ENCODE measurements around the gene VGLL4. TPM values are rescaled to one million over a fixed set of nuclear protein-coding genes. Genes with fewer than 3 reads are reported as not detected.
A peak's percentile ranks its signal among the peaks of the same experiment; 100 is the strongest.

VGLL4 gene
- total and polyA plus RNA-seq, 2 of the 4 experiments (the other 2 are of a cell fraction), result 26.2 to 35.4 TPM

DNA sequence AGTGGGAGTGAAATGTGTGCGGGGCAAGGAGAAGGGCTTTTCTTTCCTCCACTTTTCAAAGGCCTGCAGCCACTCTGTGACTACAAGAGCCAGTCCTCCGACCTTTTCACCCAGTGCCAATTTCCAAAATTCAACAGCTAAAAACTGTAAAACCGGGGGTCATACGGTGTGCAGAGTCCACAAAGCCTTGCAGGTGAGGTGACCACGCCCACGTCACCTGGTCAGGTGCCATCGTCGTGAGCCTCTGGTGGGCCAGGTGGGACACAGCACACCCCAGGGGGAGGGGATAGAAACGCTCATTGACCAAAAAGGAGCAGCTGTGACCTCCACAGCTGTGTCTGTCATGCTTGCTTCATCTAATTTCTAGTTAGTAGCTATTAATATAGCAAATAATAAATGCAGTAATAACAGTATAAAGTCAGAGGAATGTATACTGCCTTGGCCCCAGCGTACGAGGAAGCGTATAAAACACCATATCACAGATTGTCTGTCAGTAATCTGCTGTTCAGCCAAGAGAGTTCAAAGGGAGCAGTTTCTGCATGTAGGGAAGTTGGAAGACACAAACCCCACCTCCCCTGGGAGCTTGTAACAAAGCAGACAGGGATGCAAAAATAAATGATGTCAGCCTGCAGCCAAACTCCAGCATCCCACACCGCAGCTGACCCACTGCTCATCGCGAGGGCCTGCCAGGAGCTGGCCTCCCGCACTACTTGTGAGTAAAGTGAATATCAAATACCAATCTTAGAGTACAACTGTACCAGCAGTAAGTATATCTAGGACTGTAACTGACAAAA lies 86.7 kb downstream of the VGLL4 start:
- intact Hi-C loops (cut with micrococcal nuclease) (loop anchor here (2.0 kb wide), 1 partner anchor 86 kb away; the partner anchor contains the start of gene VGLL4), dilution Hi-C loops (cut with HindIII; ENCODE audit: low sequenced_read_pairs, unreplicated experiment) (no loop called here), in situ Hi-C loops (cut with MboI; ENCODE audit: low sequenced_read_pairs) (no loop called here)
- no peak overlapping the region for H2AFZ ChIP-seq (replicated peaks; ENCODE audit: low read length, poor library complexity)
- peak; percentile 88 for DNase-seq
- peaks cover 33% of the 10 kb centered on the region for H3K4me1 ChIP-seq (ENCODE audit: control insufficient read depth, insufficient read depth, low read length)
- H4K5ac ChIP-seq (ENCODE audit: low read depth, low read length), result no peak overlapping the region
- TSS peak; percentile 51 for BruUV-seq (replicated peaks)
- no peak overlapping the region for H2BK15ac ChIP-seq (ENCODE audit: low read depth, low read length)
- no peak overlapping the region for H3K18ac ChIP-seq (ENCODE audit: low read depth, low read length)
- H3K9ac ChIP-seq (ENCODE audit: low read depth, low read length), result no peak overlapping the region
- no peak overlapping the region; the same call in 1 of the 2 replicates for H3K4ac ChIP-seq (ENCODE audit: low read depth, low read length)
- no peak overlapping the region for H3K4me2 ChIP-seq (ENCODE audit: low read depth, low read length)
- H4K20me1 ChIP-seq (ENCODE audit: insufficient read depth, low read length), result peaks cover 76% of the 10 kb centered on the region
- no peak overlapping the region for H3K4me3 ChIP-seq (ENCODE audit: insufficient read depth, low read depth, low read length)
- 67% methylated on average over 3 of the region's 16 CpGs; no CpG with 5 or more reads in 1 of the 2 experiments for WGBS, 2 experiments (ENCODE audit: extremely low coverage in 2 of 2, insufficient read length in 1 of 2)
- no peak overlapping the region for H3K56ac ChIP-seq (ENCODE audit: extremely low read depth, insufficient read depth, low read length)
- H3K27ac ChIP-seq (ENCODE audit: insufficient read depth, low read length), result no peak overlapping the region
- ATAC-seq (ENCODE audit: low read depth), result peak; percentile 33
- TF ChIP-seq RAD21 (IDR thresholded peaks at IDR 0.05; ENCODE audit: low read length), result no peak
- TF ChIP-seq MAZ (IDR thresholded peaks at IDR 0.05; ENCODE audit: borderline replicate concordance, low read depth, low read length), result no peak
- TF ChIP-seq SMC3 (IDR thresholded peaks at IDR 0.05; ENCODE audit: low read depth, low read length), result 0 out of 2 replicates have a peak, but pooled peaks have one; percentile 3
- no peaks in the 10 kb centered on the region for H3K9me3 ChIP-seq (ENCODE audit: control insufficient read depth, insufficient read depth, low read length)
- POLR2A ChIA-PET (ENCODE audit: unreplicated experiment), result no interaction called here
- H3K79me1 ChIP-seq (ENCODE audit: low read depth in 1 of 2, low read length in 2 of 2), result peaks cover 41 to 98% of the 10 kb centered on the region in 2 experiments
- peaks cover 44% of the 10 kb centered on the region for H3K9me1 ChIP-seq (ENCODE audit: insufficient read depth, low read length)
- H2BK5ac ChIP-seq (ENCODE audit: low read depth, low read length, poor library complexity, severe bottlenecking), result no peak overlapping the region
- no peak overlapping the region for H4K91ac ChIP-seq (ENCODE audit: insufficient read depth, low read depth, low read length)
- H2AK5ac ChIP-seq (ENCODE audit: low read depth, low read length), result no peak overlapping the region; the same call in 1 of the 2 replicates
- no peak overlapping the region for H2AK9ac ChIP-seq (replicated peaks; ENCODE audit: low read depth, low read length, poor library complexity)
- no peak overlapping the region for H3K23ac ChIP-seq (ENCODE audit: low read depth, low read length)
- H3K36me3 ChIP-seq (ENCODE audit: control insufficient read depth, insufficient read depth, low read length), result peaks cover 52% of the 10 kb centered on the region
- H2BK20ac ChIP-seq (ENCODE audit: low read depth, low read length), result no peak overlapping the region
- H4K8ac ChIP-seq (ENCODE audit: low read depth in 2 of 2, low read length in 2 of 2), result no peak overlapping the region; a peak in 1 of 4 replicates
- CTCF ChIA-PET, result interaction anchor here (0.5 kb wide), 1 partner anchor 84 kb away, joined by 6 read pairs; no protein-coding TSS in a partner anchor
- H3K14ac ChIP-seq (replicated peaks; ENCODE audit: low read depth, low read length), result no peak overlapping the region
- no peak overlapping the region for H2BK120ac ChIP-seq (ENCODE audit: low read depth, low read length)
- H3K27me3 ChIP-seq (ENCODE audit: control insufficient read depth, insufficient read depth, low read length), result no peaks in the 10 kb centered on the region

Measured in IMR-90 (cell line).